CD4-positive, alpha-beta T cell treated with Interleukin-12 subunit alpha and Interleukin-12 subunit beta, for 1 hour (primary cell): ENCODE data around the gene SMIM1.

Experiments
- DNase-seq: peaks from one replicate; pipeline ENCODE4 v3.0.0-alpha.2; 2020

The SMIM1 gene

DNA sequence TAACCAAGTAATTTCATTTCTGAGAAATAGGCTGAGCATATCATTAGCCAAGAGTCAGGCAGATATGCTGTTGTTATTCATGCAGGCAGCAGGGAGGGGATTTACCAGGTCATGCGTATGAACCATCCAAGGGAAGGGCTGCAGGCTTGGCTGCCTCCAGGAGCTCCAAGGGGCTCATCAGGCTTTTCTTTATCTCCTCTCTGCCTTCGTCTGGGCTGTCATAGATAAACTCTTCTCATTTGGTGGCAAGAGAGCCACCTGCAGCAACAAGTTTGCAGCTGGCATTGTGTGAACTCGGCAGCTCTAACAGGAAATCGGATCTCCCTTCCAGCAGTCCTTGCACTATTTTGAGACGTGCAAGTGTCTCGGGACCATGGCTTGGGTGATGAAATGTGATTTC is 12.8 kb upstream of the SMIM1 start:
- no peak for DNase-seq

DNA sequence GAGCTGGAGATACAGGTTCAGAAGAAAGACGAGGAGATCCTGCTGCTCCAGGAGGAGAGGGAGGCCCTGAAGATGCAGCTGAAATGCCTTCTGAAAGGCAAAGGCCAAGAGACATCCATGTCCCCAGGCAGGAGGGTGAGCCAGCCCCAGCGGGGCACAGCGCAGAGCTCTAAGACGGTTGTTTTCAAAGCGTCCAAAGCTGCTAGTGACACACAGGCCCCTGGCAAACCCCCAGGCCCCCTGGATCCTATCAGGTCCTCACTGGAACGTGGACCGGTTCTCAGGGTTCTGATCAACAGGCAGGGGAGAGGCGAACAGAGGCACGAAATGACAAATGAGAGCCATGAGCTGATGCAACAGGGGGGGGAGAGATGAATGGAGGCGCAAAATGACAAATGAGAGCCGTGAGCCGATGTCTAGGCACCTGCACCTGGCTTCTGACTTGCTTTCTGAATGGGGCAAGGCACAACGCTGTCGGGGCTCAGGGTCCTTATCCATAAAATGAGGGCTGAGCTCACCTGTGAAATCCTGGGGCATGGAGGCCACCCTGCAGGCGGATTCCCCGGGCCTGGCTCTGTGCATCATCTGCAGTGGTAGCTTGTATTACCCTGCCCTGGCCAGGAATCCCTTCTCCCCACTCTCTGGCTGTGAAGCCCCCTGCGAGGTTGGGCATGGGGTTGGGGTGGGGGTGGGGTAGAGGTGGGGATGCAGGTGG is 11.1 kb upstream of the SMIM1 start:
- no peak for DNase-seq

DNA sequence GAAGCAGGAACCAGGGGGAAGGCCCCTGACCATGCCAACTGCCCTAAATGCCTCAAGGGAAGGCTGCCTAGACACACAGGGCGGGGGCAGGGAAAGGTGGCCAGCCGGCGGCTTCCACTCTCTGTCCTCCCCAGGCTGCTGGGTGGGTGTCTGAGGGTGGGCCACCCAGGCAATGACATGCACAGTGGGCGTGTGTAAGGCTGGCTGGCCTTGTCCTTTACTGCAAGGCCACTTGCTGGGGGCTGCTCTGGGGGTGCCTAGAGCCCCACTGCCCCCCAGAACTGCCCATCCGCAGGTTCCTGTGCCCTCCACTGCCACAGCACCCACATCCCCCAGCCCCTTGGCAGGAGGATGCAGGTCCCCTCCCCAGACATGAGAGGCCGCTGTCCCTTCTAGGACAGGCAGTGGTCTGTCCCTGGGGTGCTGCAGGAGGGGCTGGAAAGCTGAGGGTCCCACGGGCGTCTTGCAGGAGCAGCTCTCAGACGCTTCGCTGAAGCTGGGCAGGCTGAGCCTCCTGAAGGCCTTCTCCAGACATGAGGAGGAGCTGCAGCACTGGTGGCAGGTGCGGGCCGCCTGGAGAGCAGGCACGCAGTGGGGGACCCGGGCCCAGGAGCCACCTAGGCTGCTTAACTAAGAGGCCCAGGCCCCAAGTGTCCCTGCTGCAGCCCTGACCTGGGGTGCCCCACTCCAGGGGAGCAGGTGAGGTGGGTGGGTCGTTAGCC is 10.2 kb upstream of the SMIM1 start:
- DNase-seq: no peak

DNA sequence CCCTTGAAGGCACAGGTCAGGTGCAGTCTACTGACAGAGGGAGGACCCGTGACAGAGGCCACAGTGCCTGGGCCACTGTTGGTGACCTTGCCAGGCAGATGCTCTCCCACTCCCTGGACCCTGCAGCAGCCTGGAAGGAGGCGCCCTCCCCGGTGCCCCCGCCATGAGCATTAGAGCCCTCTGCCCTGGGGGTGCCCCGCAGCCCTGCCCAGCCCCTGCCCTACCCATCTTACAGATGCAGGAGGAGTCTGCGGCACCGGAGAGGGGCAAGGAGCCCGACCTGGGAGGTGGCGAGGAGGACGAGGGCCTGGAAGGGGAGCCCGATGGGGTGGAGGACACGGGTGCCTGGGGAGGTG is 9.7 kb upstream of the SMIM1 start:
- no peak for DNase-seq

DNA sequence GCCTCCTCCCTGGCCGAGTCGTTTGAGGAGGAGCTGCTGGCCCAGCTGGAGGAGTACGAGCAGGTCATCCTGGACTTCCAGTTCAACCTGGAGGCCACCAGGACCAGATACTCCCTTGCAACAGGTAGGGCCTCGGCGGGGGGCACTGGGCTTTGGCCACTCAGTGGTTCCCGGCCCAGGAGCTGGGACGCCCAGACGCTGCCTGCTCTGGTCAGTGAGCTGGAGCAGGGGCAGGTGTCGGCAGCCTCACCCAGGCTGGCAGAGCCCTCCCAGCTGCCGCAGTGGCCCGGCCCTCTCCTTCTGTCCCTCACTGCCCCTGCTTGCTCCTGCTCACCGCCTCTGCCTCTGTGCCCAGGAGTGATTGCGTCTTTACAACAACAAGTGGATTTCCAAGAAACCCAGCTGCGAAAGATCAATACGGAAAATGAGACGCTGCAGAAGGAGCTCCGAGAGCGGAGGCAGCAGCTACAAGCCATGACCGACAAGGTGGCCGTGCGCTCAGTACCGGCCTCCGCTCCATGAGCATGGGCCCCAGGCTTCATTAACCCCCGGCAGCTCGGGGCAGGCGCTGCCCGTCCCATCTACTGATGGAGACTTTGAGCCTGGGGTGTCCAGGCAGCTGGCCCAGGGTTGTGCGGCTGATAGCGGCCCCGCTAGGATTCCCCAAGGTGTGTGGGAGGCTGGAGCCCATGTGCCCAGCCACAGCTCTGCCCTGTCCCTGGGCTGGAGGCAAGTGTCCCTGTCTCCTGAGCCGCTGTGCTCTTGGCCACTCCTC is 9.0 kb upstream of the SMIM1 start:
- no peak for DNase-seq

DNA sequence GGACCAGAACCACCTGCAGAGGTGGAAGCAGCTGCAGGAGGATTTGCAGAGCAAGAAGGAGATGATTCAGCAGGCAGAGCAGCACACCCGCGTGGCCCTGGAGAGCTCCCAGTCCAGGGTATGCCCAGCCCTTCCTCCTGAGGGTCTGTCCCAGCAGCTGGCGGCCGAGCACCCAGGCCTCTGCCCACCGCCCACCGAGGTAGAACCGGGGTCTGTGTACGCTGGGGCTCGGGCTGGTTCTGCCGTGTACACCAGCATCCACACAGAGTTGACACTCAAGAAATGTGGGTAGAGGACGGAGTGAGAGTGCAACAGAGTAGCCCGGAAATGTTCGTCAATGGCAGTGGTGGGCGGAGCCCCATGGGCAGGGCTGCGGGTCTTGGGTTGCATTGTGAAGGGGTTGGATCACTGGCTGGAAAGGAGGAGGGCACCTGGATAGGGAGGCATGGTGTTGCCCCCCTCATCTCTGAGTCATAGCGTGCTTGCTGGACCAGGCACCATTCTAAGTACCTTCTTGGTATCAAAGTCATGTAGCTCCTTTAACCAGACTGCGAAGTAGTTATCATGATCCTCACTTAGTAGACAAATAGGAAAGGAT is 5.1 kb upstream of the SMIM1 start:
- DNase-seq: no peak

DNA sequence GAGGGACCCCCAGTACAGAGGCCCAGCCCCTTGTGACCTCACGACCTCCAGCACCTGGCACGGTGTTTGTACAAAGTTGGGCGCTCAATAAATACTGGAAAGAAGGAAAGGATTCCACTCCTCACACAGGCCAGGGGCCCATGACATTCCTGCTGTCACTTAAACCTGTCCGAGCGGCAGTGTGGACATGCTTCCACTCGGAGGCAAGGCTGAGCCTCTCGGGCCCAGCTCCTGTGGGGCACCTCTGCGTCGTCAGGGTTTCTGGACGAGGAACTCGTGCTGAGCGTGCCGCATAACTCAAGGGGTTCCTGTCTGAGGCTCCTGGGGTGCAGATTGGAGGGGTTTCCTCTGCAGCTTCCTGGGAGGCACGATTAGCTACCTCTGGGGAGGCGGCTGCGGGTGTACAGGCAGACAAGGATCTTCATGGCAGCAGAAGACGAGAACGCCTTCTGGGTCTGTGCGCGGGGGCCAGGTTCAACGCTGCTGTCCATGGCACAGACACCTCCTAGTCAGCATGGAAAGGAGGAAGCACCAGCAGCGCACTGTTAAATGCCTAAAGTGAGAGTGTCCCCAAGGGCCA is 3.6 kb upstream of the SMIM1 start:
- no peak for DNase-seq

DNA sequence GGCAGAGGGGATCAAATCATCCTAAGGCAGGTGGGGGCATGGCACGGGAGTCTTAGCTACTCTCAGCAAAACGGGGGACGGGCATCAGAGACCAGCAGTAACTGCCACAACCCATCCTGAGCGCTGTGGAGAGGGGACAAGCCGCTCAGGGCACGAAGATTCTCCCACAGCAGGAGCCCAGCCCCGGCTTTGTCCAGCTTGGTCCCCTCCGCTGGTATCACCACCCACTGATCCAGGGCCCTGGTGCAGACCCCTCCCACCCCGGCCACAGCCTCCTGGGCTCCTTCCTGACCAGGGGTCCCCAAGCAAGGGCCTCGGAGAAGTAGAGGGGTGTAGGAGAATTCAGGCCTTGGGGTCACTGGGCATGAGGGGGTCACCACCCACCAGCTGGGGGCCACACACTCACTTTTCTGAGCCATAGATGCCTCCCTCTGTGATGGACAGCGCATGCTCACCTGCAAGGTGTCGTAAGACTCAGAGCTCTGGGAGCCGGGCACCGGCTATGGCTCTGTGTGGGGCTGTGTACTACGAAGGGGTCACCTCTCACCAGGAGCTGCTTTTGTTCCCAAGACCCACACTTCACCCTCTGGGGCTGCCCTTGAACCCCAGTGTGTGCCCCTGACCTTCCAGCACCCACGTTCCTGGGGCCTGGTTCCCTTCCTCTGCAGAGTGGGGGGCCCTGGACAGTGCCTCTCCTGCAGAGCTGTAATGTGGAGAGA is 2.3 kb upstream of the SMIM1 start:
- no peak for DNase-seq

DNA sequence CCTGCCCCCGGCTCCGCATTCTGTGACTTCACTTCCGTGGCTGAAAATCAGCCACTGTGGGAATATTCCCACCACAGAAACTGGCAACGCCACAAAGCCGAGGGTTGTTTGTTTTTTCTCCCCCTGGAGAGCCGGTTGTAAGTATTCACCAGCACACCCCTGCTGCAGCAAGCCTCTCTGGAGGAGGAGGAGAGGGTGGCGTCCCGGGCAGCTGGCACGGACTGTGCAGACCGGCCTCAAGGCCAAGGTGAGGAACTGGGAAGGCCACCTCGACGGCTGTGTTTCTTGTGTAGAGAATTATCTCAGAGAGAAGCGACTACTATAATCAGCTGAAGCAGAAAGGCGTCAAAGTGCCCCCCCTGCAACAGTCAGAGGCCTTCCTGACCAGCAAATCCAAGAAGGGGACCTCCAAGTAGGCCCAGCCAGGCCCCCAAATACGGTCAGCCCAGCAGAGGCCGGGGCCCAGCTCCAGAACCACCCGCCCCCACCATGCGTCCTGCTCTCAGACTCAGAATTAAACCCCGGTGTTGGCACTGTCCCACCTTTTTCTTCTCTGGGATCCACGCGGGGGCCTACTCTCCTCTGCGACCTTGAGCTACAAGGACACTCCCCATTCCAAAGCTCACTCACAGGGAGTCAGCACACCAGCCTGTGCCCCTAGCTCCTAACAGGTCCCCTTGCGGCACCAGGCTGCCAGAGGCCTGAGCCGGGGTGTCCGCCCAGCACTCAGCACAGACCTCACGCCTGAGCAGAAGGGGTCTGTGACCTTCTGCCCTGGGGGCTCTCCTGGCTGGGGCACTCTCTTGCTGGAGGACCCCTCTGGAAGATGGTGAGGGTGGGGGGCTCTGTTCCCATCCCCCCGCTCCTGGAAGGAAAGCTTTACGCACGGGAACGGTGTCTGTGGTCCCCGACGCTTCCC is 1.2 kb upstream of the SMIM1 start:
- DNase-seq: no peak

DNA sequence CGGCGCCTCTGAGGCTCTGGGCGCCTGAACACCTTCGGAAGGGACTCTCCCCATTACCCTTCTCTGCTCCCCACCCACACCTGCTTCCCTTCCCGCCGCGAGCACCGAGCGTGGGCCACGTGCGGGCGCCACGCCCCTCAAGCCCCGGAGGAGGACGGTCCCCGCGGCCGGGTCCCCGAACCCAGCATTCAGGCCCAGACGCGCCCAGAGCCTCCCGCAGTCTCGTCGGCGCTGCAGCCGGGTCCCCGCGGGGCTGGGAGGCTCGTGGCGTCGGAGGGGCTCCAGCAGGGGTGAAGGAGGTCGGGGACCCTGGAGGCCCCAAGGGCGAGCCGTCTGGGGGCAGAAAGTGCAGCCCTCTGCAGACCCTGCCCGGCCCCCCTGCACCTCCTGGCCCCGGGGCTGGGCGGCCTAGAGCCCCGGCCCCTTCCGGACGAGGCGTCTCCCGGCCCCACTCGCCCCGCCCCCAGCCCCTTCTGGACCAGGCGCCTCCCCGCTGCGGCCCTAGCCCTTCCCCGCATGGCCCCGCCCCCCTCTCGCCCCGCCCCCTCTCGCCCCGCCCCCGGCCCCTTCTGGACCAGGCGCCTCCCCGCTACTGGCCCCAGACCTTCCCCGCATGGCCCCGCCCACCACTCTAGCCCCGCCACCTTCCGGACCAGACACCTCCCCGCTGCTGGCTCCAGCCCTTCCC is 378 bp upstream of the SMIM1 start:
- peak; percentile 93 for DNase-seq

DNA sequence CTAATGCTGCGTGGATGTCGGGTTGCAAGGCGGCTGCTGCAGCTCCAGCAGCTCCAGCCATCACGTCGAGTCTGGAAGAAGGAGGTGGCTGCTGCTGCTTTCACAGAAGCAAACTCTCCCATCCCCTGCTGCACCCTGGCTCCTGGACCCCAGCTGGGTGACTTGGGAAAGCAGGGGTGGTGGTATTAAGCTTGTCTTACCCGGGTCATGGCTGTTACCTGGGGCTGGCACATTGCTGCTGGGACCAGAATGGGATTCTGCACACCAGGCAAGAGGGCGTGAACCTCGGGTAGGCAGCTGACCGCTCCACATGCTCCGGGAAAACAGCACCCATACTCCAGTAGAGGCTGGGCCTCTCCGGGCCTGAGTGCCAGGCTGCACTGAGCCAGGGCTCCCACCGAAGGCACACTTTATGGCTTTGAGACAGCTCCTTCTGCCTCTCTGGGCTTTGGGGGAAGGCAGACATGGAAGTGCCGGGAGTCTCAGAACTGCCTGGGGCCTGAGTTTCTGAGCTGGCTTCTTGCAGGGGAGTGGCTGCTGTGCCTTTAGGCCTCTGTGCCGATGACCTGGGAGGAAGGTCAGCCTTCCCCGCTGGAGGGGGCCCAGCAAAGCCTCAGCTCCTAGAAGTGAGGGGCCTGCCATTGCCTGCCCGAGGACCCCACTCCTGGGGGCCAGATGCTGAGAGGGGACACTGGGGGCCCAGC is 1.2 kb downstream of the SMIM1 start:
- DNase-seq: no peak

DNA sequence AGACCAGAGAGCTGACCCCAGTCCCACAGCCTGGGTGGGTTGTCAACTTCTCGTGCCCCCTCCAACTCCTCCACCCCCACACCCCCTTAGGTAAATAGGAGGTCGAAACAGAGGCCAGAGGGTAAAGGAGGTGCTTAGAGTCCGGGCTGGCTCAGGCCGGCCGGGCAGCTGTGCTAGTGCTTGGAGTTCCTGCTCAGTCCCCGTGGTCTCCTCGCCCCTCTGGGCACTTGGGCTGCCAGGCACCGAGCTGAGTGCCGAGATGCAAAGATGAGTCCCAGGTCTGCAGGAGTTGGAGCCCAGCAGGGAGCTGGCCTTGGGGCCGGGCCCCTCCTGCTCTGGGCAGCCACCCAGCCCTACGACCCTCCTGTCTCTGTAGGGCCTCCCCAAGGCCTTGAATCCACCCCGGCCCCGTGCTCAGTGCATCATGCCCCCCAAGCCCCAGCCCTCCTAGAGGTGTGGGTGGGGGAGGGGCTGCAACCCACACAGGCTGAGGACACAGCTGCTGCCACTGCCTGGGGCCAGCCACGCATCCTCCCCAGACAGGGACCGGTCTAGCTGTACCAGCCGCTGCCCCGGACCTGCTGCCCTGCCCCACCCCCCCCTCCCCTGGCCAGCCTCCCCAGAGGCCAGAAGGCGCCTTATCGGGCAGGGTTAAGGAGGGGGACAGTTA is 1.9 kb downstream of the SMIM1 start:
- no peak for DNase-seq

DNA sequence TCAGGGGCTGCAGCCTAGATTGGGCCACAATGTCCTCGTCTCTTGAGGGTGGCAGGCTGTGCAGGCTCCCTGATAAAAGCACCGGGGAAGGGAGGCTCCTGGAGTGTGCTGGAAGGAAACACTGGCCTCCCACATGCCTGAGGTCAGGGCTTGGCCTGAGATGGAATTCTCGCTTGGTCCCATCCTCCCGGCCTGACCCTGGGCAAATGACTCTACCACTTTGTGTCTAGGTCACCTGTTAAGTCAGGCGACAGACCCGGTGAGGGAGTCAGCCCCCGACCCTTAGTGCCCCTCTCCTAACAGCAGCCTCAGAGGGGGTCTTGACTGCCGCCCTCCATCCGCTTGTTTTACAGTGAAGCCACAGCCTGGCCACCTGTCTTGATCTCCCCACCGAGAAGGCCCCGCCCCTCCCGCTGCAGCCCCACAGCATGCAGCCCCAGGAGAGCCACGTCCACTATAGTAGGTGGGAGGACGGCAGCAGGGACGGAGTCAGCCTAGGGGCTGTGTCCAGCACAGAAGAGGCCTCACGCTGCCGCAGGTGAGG is 2.5 kb downstream of the SMIM1 start:
- no peak for DNase-seq

DNA sequence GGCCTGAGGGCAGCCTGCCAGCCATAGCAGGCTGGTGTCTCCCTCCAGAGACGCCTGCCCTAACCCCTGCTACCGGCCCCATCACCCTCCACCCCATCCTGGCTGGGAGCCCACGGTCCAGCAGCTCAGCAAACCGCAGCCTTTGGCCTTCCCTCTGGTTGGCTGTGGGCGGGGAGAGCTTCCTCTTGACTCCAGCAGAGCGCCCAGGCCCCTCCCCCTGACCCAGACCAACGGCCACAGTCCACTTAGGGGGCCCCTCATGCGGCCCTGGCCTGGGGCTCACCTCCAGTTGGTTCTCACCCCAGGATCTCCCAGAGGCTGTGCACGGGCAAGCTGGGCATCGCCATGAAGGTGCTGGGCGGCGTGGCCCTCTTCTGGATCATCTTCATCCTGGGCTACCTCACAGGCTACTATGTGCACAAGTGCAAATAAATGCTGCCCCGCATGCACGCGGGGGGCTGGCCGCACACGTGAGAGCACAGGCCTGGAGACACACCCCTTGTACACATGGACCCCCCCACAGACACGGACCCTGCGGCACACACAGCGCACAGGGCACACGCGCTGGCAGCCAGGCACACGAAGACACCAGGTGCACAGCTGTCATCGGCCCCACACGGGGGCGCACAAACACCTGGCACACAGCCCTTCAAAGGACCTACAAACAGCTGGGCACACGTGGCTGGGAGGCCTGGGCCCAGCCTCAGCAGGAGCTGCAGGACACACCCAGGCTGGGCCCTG is 3.1 kb downstream of the SMIM1 start:
- DNase-seq: peak; percentile 57

DNA sequence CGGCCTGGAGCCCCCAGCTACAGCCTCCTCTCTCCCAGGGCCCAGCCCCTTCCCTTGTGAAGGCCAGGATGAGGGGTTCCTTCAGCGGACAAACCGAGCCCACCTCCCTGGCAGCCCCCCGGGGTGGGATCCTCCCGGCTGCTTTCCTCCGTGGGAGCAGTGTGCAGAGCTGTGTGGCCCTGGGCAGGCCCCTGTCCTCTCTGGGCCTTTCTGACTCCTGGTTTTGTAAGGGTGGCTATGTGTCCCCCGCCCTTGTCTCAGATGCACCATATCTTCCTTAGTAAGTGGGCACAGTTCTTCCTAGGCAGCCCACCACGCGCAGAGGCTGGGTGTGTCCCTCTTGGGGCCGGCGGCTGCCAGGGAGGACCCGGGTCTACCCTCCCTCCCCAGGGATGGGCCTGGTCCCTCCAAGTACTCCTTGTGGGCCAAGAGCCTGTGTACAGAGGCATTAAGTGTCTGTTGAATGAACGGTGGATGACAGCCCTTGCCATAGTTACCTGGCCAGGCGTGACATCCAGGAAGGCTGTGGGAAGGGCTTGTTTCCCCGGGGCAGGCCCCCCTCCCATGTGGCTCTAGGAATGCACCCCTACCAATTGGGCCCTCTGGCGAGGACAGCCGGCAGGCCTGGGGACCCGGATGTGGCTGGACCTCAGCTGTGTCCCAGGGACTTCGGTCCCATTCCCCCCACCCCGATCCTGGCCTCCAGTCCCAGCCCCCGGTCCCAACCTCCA is 3.8 kb downstream of the SMIM1 start:
- DNase-seq: no peak

DNA sequence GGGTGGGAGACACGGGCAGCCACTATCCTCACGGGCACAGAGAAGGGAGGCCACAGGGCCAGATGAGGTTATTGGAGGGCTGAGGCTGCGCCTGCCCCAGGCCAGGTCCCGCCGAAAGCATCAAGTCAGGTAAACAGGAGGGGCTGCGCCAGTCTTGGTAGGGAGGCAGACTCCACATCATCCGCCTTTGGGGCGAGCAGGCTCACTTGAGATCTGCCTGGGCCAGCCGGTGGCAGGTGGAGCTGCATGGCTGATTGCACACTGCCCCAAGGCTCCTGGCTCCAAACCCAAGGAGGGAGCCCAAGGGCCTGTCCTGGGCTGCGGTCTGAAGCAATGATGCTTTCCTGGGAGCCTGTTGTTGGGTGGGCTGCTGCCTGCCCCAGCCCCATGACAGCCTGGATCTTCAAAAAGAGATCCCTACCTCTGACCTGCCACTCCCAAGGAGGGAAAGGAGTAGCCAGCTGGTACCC is 4.6 kb downstream of the SMIM1 start:
- no peak for DNase-seq
